ENCODE measurements around the gene FRMD6. TPM values are rescaled to one million over a fixed set of nuclear protein-coding genes. Genes with fewer than 3 reads are reported as not detected.

FRMD6 gene
- total RNA-seq, 6 donors from 2014 or later, result 4.9 to 21.0 (median 10.5) TPM

DNA sequence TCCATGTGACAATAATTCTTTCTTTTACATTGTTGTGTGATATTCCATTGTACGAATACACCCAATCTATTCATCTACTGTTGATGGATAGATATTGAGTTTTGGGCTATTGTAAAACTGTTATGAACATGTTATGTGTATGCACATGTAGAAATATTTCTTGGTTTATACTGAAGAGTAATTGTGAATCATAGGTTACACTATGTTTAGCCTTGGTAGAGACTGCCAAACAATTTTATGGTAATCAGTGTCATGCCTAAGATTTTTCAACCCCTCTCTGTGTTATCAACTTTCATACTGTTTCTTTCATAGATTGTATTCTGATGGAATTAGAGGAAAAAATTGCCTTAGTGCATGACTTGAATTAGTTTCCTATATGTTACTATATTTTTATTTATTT, 39.5 kb downstream of the FRMD6 start:
- DNase-seq (no peak), ATAC-seq (ENCODE audit: low FRiP score in 2 of 2) (no peak)
- 93 to 95% methylated on average over 1 of the region's 1 CpG for WGBS, 2 donors
- Histone ChIP-seq H3K4me1 (no peaks in the 10 kb centered on the region), H3K27me3 (no peaks in the 10 kb centered on the region), H3K9me3 (no peaks in the 10 kb centered on the region), H3K36me3 (no peaks in the 10 kb centered on the region), H3K4me3 (no peak overlapping the region), H3K27ac (no peak overlapping the region)
- TF ChIP-seq, protein P1, sequence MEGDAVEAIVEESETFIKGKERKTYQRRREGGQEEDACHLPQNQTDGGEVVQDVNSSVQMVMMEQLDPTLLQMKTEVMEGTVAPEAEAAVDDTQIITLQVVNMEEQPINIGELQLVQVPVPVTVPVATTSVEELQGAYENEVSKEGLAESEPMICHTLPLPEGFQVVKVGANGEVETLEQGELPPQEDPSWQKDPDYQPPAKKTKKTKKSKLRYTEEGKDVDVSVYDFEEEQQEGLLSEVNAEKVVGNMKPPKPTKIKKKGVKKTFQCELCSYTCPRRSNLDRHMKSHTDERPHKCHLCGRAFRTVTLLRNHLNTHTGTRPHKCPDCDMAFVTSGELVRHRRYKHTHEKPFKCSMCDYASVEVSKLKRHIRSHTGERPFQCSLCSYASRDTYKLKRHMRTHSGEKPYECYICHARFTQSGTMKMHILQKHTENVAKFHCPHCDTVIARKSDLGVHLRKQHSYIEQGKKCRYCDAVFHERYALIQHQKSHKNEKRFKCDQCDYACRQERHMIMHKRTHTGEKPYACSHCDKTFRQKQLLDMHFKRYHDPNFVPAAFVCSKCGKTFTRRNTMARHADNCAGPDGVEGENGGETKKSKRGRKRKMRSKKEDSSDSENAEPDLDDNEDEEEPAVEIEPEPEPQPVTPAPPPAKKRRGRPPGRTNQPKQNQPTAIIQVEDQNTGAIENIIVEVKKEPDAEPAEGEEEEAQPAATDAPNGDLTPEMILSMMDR (IDR thresholded peaks at IDR 0.05), result no peak
- TF ChIP-seq POLR2A (IDR thresholded peaks at IDR 0.05), result no peak
- no peak for TF ChIP-seq POLR2AphosphoS5 (IDR thresholded peaks at IDR 0.05)
- no peak for TF ChIP-seq EP300 (IDR thresholded peaks at IDR 0.05)

DNA sequence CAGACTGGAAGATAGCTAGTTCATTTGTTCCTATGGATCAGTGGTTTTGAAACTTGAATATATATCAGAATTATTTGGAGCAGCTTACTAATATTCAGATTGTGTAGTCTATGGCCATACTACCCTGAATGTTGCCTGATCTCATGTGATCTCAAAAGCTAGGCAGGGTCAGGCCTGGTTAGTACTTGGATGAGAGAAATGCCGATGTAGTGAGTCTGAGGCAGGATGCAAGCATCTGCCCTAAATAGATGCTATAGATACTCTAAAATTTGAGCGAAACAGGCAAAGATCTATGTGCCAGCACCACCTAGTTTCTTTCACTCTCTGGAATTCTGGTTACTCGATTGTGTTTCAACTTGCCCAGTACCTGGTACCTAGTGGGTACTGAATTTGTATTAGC, 40.9 kb downstream of the FRMD6 start:
- no peak overlapping the region for H3K27ac ChIP-seq
- no peak for TF ChIP-seq EP300 (IDR thresholded peaks at IDR 0.05)
- no peak for TF ChIP-seq POLR2A (IDR thresholded peaks at IDR 0.05)
- TF ChIP-seq, protein P1 (IDR thresholded peaks at IDR 0.05), result no peak
- TF ChIP-seq POLR2AphosphoS5 (IDR thresholded peaks at IDR 0.05), result no peak
- no peaks in the 10 kb centered on the region for H3K9me3 ChIP-seq
- no peak overlapping the region for H3K4me3 ChIP-seq
- no peaks in the 10 kb centered on the region for H3K36me3 ChIP-seq
- WGBS, 2 donors, result 87 to 93% methylated on average over 3 of the region's 3 CpGs
- no peak for DNase-seq
- no peak for ATAC-seq (ENCODE audit: low FRiP score in 2 of 2)
- H3K27me3 ChIP-seq, result no peaks in the 10 kb centered on the region
- H3K4me1 ChIP-seq, result no peaks in the 10 kb centered on the region

DNA sequence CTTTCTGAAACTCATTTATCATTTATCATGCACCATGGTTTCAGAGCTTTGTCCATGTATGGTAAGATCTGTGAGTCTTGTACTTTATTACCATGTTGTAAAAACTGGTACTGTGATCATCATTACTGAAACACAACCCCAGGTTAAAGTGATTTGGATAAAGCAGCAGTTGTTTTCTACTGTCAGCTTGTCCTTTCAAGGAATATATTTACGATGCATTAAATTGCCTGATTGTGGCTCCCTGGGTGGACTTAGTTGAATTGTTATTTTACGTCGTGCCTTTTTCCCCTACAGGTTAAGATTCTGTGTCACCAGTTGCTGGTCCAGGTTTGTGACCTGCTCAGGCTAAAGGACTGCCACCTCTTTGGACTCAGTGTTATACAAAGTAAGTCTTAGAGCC, 46.1 kb downstream of the FRMD6 start:
- no peak for ATAC-seq (ENCODE audit: low FRiP score in 2 of 2)

DNA sequence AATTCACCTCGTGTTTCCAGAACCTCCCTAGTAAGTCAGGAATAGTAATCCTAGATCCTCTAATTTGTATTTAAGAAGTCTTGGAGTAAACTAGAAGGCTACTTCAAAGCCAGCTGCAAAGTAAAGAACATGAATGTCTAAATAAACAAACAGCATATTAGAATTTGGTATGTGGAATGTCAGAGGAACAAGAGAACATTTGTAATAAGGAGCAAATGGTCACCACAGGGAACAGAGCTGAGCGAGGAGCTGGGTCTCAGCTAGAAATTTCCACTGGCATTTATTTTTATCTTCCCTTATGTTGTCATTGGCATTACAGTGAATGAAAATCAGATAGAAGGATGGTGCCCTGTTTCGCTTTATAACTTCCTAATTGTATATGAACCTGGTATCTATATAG, 50.2 kb downstream of the FRMD6 start:
- Histone ChIP-seq H3K27me3 (no peaks in the 10 kb centered on the region), H3K27ac (no peak overlapping the region), H3K36me3 (peaks cover 0 to 19% (median 0%) of the 10 kb centered on the region in 4 donors), H3K4me1 (no peaks in the 10 kb centered on the region), H3K4me3 (no peak overlapping the region), H3K9me3 (no peaks in the 10 kb centered on the region)
- no peak for TF ChIP-seq POLR2A (IDR thresholded peaks at IDR 0.05)
- TF ChIP-seq EP300 (IDR thresholded peaks at IDR 0.05), result no peak
- TF ChIP-seq POLR2AphosphoS5 (IDR thresholded peaks at IDR 0.05), result no peak
- TF ChIP-seq, protein P1 (IDR thresholded peaks at IDR 0.05), result no peak
- ATAC-seq (ENCODE audit: low FRiP score in 2 of 2) (no peak), DNase-seq (no peak)
- WGBS, 2 donors, result 74 to 76% methylated on average over 3 of the region's 3 CpGs

More for the DNA sequence above, 46.1 kb downstream of the FRMD6 start:
- peaks cover 0 to 2% (median 0%) of the 10 kb centered on the region in 4 donors for H3K36me3 ChIP-seq
- TF ChIP-seq POLR2AphosphoS5 (IDR thresholded peaks at IDR 0.05) (no peak), POLR2A (IDR thresholded peaks at IDR 0.05) (no peak), EP300 (IDR thresholded peaks at IDR 0.05) (no peak)
- TF ChIP-seq, protein P1 (IDR thresholded peaks at IDR 0.05), result no peak
- H3K27me3 ChIP-seq, result no peaks in the 10 kb centered on the region
- no peaks in the 10 kb centered on the region for H3K4me1 ChIP-seq
- no peak for DNase-seq
- H3K4me3 ChIP-seq, result no peak overlapping the region
- H3K27ac ChIP-seq, result no peak overlapping the region
- WGBS, 2 donors, result 82 to 86% methylated on average over 3 of the region's 3 CpGs
- no peaks in the 10 kb centered on the region for H3K9me3 ChIP-seq

DNA sequence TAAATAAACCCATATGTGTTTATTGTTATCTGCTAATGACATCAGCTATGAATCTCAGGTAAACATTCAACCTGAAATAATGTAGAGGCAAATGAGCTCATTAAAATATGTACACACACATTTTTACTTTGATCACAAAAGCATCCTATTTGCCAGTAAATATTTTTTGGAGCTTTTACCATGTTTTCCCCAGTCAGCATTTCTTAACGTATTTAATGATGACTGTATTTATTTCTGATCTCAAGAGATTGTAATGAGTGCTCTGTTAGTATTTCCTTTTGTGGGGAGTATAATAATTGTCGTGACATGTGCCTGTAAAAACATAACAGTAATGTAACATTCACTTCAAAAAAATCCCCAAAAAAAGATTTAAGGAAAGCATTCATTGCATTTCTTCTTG, 52.1 kb downstream of the FRMD6 start:
- peaks cover 0 to 29% (median 0%) of the 10 kb centered on the region in 4 donors for H3K36me3 ChIP-seq
- no peak overlapping the region for H3K27ac ChIP-seq
- H3K27me3 ChIP-seq, result no peaks in the 10 kb centered on the region
- H3K4me1 ChIP-seq, result no peaks in the 10 kb centered on the region
- whole genome bisulfite sequencing, 2 donors, result 75 to 88% methylated on average over 2 of the region's 2 CpGs
- no peak for DNase-seq
- H3K4me3 ChIP-seq, result no peak overlapping the region
- ATAC-seq (ENCODE audit: low FRiP score in 2 of 2), result no peak
- H3K9me3 ChIP-seq, result no peaks in the 10 kb centered on the region
- TF ChIP-seq, protein P1 (IDR thresholded peaks at IDR 0.05), result no peak
- no peak for TF ChIP-seq POLR2AphosphoS5 (IDR thresholded peaks at IDR 0.05)

Measured in upper lobe of left lung (tissue), 6 donors.